ENCODE results near the gene CAPG. TPM values are rescaled to one million over a fixed set of nuclear protein-coding genes. Genes with fewer than 3 reads are reported as not detected.
A peak's percentile ranks its signal among the peaks of the same experiment; 100 is the strongest.

Gene CAPG
- total and polyA plus RNA-seq, 9 of the 15 experiments (the other 6 are each of a cell fraction or from before 2014, with no cell fraction given) = 10.6 to 90.4 (median 56.0) TPM

DNA sequence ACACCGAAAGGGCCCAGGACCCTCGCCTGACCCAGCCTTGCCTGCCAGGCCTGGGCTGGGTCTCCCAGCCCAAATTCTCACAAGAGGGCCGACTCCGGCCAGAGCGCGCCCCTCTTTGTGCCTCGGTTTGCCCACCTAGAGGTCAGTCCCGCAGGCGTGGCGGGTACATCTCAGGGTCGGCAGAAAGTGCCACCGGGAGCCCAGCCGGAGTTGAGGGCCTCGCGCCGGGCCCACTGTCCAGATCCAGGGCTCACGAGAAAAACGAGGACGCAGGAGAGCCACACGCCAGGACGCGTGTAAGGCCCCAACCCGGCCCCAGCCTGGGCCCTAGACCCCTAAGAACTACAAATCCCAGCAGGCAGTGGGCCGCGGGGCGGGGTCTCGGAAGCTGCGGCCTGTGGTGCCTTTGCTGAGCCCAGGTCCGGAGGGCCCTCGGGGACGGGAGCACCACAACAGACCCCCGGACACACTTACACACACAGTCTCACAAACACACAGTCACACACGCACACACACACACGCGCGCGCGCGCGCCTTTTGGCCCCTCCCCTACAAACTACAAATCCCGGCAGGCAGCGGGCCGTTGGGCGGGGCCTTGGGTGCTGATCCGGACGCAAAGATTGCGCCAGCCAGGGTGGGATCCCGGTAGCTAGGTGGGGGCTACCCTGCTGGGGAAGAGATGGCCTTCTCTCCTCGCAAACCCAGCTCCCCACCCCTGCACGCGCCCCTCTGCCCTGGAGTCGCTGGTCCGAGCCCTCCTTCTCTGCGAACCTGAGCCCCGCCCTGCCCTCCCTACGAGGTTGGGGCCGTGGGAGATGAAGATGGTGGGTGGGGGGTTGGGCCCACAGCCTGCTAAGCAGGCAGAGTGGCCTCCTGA, 8.2 kb upstream of the CAPG start, which contains the start of gene SH2D6 (continued):
- TF ChIP-seq, protein P1, sequence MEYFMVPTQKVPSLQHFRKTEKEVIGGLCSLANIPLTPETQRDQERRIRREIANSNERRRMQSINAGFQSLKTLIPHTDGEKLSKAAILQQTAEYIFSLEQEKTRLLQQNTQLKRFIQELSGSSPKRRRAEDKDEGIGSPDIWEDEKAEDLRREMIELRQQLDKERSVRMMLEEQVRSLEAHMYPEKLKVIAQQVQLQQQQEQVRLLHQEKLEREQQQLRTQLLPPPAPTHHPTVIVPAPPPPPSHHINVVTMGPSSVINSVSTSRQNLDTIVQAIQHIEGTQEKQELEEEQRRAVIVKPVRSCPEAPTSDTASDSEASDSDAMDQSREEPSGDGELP (CRISPR knock-in tag; IDR thresholded peaks at IDR 0.05; ENCODE audit: borderline replicate concordance) = peak; percentile 61
- 0 out of 2 replicates have a peak, but pooled peaks have one; percentile 36 for TF ChIP-seq ZNF57 (CRISPR knock-in tag; IDR thresholded peaks at IDR 0.05)
- TF ChIP-seq, protein P2, sequence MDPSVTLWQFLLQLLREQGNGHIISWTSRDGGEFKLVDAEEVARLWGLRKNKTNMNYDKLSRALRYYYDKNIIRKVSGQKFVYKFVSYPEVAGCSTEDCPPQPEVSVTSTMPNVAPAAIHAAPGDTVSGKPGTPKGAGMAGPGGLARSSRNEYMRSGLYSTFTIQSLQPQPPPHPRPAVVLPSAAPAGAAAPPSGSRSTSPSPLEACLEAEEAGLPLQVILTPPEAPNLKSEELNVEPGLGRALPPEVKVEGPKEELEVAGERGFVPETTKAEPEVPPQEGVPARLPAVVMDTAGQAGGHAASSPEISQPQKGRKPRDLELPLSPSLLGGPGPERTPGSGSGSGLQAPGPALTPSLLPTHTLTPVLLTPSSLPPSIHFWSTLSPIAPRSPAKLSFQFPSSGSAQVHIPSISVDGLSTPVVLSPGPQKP (CRISPR knock-in tag; IDR thresholded peaks at IDR 0.05) = no peak
- TF ChIP-seq NR3C1 (CRISPR knock-in tag; IDR thresholded peaks at IDR 0.05) = peak; percentile 92
- TF ChIP-seq MAFF (IDR thresholded peaks at IDR 0.05; ENCODE audit: low read length) = no peak
- peak; percentile 57 for TF ChIP-seq CREM (IDR thresholded peaks at IDR 0.05; ENCODE audit: low read depth)
- TF ChIP-seq, protein P3, sequence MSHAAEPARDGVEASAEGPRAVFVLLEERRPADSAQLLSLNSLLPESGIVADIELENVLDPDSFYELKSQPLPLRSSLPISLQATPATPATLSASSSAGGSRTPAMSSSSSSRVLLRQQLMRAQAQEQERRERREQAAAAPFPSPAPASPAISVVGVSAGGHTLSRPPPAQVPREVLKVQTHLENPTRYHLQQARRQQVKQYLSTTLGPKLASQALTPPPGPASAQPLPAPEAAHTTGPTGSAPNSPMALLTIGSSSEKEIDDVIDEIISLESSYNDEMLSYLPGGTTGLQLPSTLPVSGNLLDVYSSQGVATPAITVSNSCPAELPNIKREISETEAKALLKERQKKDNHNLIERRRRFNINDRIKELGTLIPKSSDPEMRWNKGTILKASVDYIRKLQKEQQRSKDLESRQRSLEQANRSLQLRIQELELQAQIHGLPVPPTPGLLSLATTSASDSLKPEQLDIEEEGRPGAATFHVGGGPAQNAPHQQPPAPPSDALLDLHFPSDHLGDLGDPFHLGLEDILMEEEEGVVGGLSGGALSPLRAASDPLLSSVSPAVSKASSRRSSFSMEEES (CRISPR knock-in tag; IDR thresholded peaks at IDR 0.05) = no peak; the same call in 1 of the 2 replicates
- TF ChIP-seq NCOA4 (IDR thresholded peaks at IDR 0.05; ENCODE audit: partially characterized antibody) = no peak
- TF ChIP-seq TAF1 (IDR thresholded peaks at IDR 0.05; ENCODE audit: control insufficient read depth, extremely low read depth, insufficient read depth, low read length, severe bottlenecking) = peak; percentile 35
- no peak for TF ChIP-seq RHOXF2B (CRISPR knock-in tag; conservative IDR thresholded peaks at IDR 0.05)
- TF ChIP-seq ZNF431 (CRISPR knock-in tag; IDR thresholded peaks at IDR 0.05) = peak; percentile 91
- TF ChIP-seq HDAC8 (tag; IDR thresholded peaks at IDR 0.05) = peak; percentile 89
- TF ChIP-seq, protein P4, sequence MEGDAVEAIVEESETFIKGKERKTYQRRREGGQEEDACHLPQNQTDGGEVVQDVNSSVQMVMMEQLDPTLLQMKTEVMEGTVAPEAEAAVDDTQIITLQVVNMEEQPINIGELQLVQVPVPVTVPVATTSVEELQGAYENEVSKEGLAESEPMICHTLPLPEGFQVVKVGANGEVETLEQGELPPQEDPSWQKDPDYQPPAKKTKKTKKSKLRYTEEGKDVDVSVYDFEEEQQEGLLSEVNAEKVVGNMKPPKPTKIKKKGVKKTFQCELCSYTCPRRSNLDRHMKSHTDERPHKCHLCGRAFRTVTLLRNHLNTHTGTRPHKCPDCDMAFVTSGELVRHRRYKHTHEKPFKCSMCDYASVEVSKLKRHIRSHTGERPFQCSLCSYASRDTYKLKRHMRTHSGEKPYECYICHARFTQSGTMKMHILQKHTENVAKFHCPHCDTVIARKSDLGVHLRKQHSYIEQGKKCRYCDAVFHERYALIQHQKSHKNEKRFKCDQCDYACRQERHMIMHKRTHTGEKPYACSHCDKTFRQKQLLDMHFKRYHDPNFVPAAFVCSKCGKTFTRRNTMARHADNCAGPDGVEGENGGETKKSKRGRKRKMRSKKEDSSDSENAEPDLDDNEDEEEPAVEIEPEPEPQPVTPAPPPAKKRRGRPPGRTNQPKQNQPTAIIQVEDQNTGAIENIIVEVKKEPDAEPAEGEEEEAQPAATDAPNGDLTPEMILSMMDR (IDR thresholded peaks at IDR 0.05 in 2 of 3, conservative IDR thresholded peaks at IDR 0.05 in 1 of 3; ENCODE audit: insufficient read depth in 2 of 3, low read depth in 1 of 3, low read length in 3 of 3) = no peak
- TF ChIP-seq, protein P5, sequence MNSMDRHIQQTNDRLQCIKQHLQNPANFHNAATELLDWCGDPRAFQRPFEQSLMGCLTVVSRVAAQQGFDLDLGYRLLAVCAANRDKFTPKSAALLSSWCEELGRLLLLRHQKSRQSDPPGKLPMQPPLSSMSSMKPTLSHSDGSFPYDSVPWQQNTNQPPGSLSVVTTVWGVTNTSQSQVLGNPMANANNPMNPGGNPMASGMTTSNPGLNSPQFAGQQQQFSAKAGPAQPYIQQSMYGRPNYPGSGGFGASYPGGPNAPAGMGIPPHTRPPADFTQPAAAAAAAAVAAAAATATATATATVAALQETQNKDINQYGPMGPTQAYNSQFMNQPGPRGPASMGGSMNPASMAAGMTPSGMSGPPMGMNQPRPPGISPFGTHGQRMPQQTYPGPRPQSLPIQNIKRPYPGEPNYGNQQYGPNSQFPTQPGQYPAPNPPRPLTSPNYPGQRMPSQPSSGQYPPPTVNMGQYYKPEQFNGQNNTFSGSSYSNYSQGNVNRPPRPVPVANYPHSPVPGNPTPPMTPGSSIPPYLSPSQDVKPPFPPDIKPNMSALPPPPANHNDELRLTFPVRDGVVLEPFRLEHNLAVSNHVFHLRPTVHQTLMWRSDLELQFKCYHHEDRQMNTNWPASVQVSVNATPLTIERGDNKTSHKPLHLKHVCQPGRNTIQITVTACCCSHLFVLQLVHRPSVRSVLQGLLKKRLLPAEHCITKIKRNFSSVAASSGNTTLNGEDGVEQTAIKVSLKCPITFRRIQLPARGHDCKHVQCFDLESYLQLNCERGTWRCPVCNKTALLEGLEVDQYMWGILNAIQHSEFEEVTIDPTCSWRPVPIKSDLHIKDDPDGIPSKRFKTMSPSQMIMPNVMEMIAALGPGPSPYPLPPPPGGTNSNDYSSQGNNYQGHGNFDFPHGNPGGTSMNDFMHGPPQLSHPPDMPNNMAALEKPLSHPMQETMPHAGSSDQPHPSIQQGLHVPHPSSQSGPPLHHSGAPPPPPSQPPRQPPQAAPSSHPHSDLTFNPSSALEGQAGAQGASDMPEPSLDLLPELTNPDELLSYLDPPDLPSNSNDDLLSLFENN (IDR thresholded peaks at IDR 0.05; ENCODE audit: low read depth in 2 of 2, low read length in 2 of 2) = no peak
- TF ChIP-seq ZNF121 (CRISPR knock-in tag; conservative IDR thresholded peaks at IDR 0.05) = peak; percentile 70; the same call in 1 of the 2 replicates
- TF ChIP-seq CBFA2T2 (conservative IDR thresholded peaks at IDR 0.05) = no peak
